ENCODE results near the gene ACRV1.

ACRV1 gene

GRCh38 chr11:125621995-125622394, 58.7 kb downstream of the ACRV1 start:
- DNase-seq (ENCODE audit: low read depth): no peak
- TF ChIP-seq, protein P1, sequence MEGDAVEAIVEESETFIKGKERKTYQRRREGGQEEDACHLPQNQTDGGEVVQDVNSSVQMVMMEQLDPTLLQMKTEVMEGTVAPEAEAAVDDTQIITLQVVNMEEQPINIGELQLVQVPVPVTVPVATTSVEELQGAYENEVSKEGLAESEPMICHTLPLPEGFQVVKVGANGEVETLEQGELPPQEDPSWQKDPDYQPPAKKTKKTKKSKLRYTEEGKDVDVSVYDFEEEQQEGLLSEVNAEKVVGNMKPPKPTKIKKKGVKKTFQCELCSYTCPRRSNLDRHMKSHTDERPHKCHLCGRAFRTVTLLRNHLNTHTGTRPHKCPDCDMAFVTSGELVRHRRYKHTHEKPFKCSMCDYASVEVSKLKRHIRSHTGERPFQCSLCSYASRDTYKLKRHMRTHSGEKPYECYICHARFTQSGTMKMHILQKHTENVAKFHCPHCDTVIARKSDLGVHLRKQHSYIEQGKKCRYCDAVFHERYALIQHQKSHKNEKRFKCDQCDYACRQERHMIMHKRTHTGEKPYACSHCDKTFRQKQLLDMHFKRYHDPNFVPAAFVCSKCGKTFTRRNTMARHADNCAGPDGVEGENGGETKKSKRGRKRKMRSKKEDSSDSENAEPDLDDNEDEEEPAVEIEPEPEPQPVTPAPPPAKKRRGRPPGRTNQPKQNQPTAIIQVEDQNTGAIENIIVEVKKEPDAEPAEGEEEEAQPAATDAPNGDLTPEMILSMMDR (IDR thresholded peaks at IDR 0.05; ENCODE audit: control insufficient read depth, insufficient read depth, low read depth, low read length, missing control alignments): no peak
- H3K4me3 ChIP-seq (ENCODE audit: control insufficient read depth, low read depth, low read length): no peak overlapping the region
